ENCODE measurements around the gene PDGFD. TPM values are rescaled to one million over a fixed set of nuclear protein-coding genes. Genes with fewer than 3 reads are reported as not detected.

Gene PDGFD
- total and polyA plus RNA-seq, 2 experiments from 2014 or later: 1.9 to 4.5 TPM

DNA sequence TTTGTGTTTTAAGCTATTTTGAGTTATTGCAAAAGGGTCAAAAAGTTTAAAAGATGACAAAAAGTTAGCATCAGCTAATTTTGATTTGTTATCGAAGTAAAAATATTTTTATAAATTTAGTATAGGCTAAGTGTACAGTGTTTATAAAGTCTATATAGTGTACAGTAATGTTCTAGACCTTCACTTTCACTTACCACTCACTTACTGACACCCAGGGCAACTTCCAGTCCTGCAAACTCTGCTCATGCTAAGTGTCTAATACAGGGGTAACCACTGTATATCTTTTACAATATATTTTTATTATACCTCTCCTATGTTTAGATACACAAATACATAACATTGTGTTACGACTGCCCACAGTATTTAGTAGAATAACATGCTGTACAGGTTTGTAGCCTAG lies 59.7 kb downstream of the PDGFD start:
- no peaks in the 10 kb centered on the region for H3K27me3 ChIP-seq (ENCODE audit: insufficient read depth)
- no peak overlapping the region for H3K4me2 ChIP-seq
- H2AFZ ChIP-seq: no peak overlapping the region
- Mint-ChIP-seq H3K4me3 (no peak overlapping the region), H3K36me3 (ENCODE audit: low read depth) (no peaks in the 10 kb centered on the region; the same call in 2 of the 3 replicates), H3K27ac (no peak overlapping the region), H3K9me3 (no peaks in the 10 kb centered on the region; the same call in 2 of the 3 replicates), H3K27me3 (ENCODE audit: insufficient read depth, low read depth, poor library complexity) (no peaks in the 10 kb centered on the region), H3K4me1 (no peaks in the 10 kb centered on the region)
- H3K4me1 ChIP-seq (ENCODE audit: insufficient read depth): no peaks in the 10 kb centered on the region
- H4K20me1 ChIP-seq (replicated peaks; ENCODE audit: insufficient read depth): no peaks in the 10 kb centered on the region
- H3K79me2 ChIP-seq (replicated peaks; ENCODE audit: insufficient read depth): no peaks in the 10 kb centered on the region
- H3K9me2 ChIP-seq (ENCODE audit: insufficient read depth): no peaks in the 10 kb centered on the region
- no peak overlapping the region for H3K4me3 ChIP-seq
- TF ChIP-seq, protein P1, sequence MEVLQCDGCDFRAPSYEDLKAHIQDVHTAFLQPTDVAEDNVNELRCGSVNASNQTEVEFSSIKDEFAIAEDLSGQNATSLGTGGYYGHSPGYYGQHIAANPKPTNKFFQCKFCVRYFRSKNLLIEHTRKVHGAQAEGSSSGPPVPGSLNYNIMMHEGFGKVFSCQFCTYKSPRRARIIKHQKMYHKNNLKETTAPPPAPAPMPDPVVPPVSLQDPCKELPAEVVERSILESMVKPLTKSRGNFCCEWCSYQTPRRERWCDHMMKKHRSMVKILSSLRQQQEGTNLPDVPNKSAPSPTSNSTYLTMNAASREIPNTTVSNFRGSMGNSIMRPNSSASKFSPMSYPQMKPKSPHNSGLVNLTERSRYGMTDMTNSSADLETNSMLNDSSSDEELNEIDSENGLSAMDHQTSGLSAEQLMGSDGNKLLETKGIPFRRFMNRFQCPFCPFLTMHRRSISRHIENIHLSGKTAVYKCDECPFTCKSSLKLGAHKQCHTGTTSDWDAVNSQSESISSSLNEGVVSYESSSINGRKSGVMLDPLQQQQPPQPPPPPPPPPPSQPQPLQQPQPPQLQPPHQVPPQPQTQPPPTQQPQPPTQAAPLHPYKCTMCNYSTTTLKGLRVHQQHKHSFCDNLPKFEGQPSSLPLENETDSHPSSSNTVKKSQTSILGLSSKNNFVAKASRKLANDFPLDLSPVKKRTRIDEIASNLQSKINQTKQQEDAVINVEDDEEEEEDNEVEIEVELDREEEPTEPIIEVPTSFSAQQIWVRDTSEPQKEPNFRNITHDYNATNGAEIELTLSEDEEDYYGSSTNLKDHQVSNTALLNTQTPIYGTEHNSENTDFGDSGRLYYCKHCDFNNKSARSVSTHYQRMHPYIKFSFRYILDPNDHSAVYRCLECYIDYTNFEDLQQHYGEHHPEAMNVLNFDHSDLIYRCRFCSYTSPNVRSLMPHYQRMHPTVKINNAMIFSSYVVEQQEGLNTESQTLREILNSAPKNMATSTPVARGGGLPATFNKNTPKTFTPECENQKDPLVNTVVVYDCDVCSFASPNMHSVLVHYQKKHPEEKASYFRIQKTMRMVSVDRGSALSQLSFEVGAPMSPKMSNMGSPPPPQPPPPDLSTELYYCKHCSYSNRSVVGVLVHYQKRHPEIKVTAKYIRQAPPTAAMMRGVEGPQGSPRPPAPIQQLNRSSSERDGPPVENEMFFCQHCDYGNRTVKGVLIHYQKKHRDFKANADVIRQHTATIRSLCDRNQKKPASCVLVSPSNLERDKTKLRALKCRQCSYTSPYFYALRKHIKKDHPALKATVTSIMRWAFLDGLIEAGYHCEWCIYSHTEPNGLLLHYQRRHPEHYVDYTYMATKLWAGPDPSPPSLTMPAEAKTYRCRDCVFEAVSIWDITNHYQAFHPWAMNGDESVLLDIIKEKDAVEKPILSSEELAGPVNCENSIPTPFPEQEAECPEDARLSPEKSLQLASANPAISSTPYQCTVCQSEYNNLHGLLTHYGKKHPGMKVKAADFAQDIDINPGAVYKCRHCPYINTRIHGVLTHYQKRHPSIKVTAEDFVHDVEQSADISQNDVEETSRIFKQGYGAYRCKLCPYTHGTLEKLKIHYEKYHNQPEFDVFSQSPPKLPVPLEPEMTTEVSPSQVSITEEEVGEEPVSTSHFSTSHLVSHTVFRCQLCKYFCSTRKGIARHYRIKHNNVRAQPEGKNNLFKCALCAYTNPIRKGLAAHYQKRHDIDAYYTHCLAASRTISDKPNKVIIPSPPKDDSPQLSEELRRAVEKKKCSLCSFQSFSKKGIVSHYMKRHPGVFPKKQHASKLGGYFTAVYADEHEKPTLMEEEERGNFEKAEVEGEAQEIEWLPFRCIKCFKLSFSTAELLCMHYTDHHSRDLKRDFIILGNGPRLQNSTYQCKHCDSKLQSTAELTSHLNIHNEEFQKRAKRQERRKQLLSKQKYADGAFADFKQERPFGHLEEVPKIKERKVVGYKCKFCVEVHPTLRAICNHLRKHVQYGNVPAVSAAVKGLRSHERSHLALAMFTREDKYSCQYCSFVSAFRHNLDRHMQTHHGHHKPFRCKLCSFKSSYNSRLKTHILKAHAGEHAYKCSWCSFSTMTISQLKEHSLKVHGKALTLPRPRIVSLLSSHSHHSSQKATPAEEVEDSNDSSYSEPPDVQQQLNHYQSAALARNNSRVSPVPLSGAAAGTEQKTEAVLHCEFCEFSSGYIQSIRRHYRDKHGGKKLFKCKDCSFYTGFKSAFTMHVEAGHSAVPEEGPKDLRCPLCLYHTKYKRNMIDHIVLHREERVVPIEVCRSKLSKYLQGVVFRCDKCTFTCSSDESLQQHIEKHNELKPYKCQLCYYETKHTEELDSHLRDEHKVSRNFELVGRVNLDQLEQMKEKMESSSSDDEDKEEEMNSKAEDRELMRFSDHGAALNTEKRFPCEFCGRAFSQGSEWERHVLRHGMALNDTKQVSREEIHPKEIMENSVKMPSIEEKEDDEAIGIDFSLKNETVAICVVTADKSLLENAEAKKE (CRISPR knock-in tag; IDR thresholded peaks at IDR 0.05): no peak
- TF ChIP-seq ZNF114 (CRISPR knock-in tag; IDR thresholded peaks at IDR 0.05) (no peak), EZH2 (IDR thresholded peaks at IDR 0.05; ENCODE audit: low read depth, unreplicated experiment) (no peak), NANOG (IDR thresholded peaks at IDR 0.05; ENCODE audit: borderline replicate concordance) (no peak), JUNB (IDR thresholded peaks at IDR 0.05; ENCODE audit: unreplicated experiment) (no peak), CREB1 (CRISPR knock-in tag; IDR thresholded peaks at IDR 0.05; ENCODE audit: low read depth) (no peak), POLR2AphosphoS5 (IDR thresholded peaks at IDR 0.05; ENCODE audit: low read depth) (no peak), ZNF331 (CRISPR knock-in tag; IDR thresholded peaks at IDR 0.05; ENCODE audit: low read depth) (no peak), STAT1 (IDR thresholded peaks at IDR 0.05; ENCODE audit: unreplicated experiment) (no peak), EZH2phosphoT487 (IDR thresholded peaks at IDR 0.05; ENCODE audit: unreplicated experiment) (no peak)
- TF ChIP-seq, protein P2, sequence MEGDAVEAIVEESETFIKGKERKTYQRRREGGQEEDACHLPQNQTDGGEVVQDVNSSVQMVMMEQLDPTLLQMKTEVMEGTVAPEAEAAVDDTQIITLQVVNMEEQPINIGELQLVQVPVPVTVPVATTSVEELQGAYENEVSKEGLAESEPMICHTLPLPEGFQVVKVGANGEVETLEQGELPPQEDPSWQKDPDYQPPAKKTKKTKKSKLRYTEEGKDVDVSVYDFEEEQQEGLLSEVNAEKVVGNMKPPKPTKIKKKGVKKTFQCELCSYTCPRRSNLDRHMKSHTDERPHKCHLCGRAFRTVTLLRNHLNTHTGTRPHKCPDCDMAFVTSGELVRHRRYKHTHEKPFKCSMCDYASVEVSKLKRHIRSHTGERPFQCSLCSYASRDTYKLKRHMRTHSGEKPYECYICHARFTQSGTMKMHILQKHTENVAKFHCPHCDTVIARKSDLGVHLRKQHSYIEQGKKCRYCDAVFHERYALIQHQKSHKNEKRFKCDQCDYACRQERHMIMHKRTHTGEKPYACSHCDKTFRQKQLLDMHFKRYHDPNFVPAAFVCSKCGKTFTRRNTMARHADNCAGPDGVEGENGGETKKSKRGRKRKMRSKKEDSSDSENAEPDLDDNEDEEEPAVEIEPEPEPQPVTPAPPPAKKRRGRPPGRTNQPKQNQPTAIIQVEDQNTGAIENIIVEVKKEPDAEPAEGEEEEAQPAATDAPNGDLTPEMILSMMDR (conservative IDR thresholded peaks at IDR 0.05; ENCODE audit: low read depth in 2 of 2): no peak
- TF ChIP-seq, protein P3, sequence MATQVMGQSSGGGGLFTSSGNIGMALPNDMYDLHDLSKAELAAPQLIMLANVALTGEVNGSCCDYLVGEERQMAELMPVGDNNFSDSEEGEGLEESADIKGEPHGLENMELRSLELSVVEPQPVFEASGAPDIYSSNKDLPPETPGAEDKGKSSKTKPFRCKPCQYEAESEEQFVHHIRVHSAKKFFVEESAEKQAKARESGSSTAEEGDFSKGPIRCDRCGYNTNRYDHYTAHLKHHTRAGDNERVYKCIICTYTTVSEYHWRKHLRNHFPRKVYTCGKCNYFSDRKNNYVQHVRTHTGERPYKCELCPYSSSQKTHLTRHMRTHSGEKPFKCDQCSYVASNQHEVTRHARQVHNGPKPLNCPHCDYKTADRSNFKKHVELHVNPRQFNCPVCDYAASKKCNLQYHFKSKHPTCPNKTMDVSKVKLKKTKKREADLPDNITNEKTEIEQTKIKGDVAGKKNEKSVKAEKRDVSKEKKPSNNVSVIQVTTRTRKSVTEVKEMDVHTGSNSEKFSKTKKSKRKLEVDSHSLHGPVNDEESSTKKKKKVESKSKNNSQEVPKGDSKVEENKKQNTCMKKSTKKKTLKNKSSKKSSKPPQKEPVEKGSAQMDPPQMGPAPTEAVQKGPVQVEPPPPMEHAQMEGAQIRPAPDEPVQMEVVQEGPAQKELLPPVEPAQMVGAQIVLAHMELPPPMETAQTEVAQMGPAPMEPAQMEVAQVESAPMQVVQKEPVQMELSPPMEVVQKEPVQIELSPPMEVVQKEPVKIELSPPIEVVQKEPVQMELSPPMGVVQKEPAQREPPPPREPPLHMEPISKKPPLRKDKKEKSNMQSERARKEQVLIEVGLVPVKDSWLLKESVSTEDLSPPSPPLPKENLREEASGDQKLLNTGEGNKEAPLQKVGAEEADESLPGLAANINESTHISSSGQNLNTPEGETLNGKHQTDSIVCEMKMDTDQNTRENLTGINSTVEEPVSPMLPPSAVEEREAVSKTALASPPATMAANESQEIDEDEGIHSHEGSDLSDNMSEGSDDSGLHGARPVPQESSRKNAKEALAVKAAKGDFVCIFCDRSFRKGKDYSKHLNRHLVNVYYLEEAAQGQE (IDR thresholded peaks at IDR 0.05; ENCODE audit: unreplicated experiment): no peak
- TF ChIP-seq, protein P4, sequence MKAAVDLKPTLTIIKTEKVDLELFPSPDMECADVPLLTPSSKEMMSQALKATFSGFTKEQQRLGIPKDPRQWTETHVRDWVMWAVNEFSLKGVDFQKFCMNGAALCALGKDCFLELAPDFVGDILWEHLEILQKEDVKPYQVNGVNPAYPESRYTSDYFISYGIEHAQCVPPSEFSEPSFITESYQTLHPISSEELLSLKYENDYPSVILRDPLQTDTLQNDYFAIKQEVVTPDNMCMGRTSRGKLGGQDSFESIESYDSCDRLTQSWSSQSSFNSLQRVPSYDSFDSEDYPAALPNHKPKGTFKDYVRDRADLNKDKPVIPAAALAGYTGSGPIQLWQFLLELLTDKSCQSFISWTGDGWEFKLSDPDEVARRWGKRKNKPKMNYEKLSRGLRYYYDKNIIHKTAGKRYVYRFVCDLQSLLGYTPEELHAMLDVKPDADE (IDR thresholded peaks at IDR 0.05): no peak
- no peak for ATAC-seq
- no peaks in the 10 kb centered on the region for H3K36me3 ChIP-seq (ENCODE audit: insufficient read depth)
- no peak overlapping the region for H3K27ac ChIP-seq (ENCODE audit: low read depth)
- no peak for DNase-seq (ENCODE audit: low spot score)
- no peaks in the 10 kb centered on the region for H3F3A ChIP-seq (replicated peaks; ENCODE audit: low read depth)
